Stomach smooth muscle (tissue), 2 donors: Measurements from ENCODE around the gene FAM9A.
"Not testable (repeated sequence)": the region's sequence is repeated elsewhere in the genome, so short reads cannot be mapped to it uniquely, and the experiment has no call there.

Experiments used
- H3K27ac ChIP-seq: one replicate; pipeline ENCODE4 v1.7.0; 2013; ENCODE audit warnings: mild to moderate bottlenecking, low read length, inconsistent platforms
- H3K27me3 ChIP-seq, 2 donors: one replicate each; pipeline ENCODE4 v1.7.0; 2013; ENCODE audit warnings: low read length in 2 of 2; ENCODE audit not compliant: insufficient read depth in 2 of 2, control insufficient read depth in 1 of 2
- H3K36me3 ChIP-seq, 2 donors: one replicate each; pipeline ENCODE4 v1.7.0; 2013; ENCODE audit warnings: low read length in 2 of 2; ENCODE audit not compliant: control insufficient read depth in 2 of 2, insufficient read depth in 2 of 2
- H3K4me1 ChIP-seq: one replicate; pipeline ENCODE4 v1.7.0; 2013; ENCODE audit warnings: low read length; ENCODE audit not compliant: control insufficient read depth, insufficient read depth
- H3K4me3 ChIP-seq, 2 donors: one replicate each; pipeline ENCODE4 v1.7.0; 2013; ENCODE audit warnings: low read length in 2 of 2
- H3K9ac ChIP-seq, 2 donors: one replicate each; pipeline ENCODE4 v1.7.0; 2013; ENCODE audit warnings: low read length in 2 of 2, mild to moderate bottlenecking in 1 of 2
- H3K9me3 ChIP-seq, 2 donors: one replicate each; pipeline ENCODE4 v1.7.0; 2013; ENCODE audit warnings: low read length in 2 of 2; ENCODE audit not compliant: control insufficient read depth in 2 of 2
- donor health status: healthy.
- donor health status: Pancreatic carcinoma.

FAM9A gene

DNA sequence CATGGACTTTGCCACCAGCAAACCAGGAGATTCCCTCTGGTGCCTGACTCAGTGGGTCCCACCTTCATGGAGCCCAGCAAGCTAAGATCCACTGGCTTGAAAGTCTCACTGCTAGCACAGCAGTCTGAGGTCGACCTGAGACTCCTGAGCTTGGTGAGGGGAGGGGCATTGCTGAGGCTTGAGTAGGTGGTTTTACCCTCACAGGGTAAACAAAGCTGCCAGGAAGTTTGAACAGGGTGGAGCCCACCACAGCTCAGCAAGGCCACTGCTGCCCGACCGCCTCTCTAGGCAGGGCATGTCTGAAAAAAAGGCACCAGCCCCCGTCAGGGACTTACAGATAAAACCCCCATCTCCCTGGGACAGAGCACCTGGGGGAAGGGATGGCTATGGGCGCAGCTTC, 28.1 kb downstream of the FAM9A start:
- H3K9me3 ChIP-seq = no peaks in the 10 kb centered on the region
- H3K9ac ChIP-seq = no peak overlapping the region
- H3K4me1 ChIP-seq = no peaks in the 10 kb centered on the region
- H3K27ac ChIP-seq = no peak overlapping the region
- no peak overlapping the region for H3K4me3 ChIP-seq
- no peaks in the 10 kb centered on the region for H3K36me3 ChIP-seq
- peaks cover 0 to 4% of the 10 kb centered on the region in 2 donors for H3K27me3 ChIP-seq

DNA sequence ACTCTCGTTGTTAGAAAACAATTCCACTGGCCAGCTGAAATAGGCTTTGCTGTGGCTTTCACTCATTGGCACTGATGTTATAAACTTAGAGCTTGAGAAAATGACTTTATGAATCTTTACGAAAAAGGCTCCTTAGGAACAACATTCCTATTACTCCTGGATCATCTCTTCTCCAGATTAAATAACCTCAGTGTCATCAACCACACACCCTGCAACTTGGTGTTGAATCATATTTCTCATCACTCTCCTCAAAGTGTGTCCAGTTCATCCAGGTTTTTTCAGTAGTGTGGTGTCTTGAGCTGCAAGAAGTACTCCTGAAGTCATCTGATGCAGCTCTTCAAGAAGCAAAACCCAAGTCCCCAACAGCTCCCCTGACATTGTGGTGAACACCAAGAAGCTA, 41.2 kb downstream of the FAM9A start:
- no peak overlapping the region for H3K9ac ChIP-seq
- no peaks in the 10 kb centered on the region for H3K9me3 ChIP-seq
- no peak overlapping the region for H3K27ac ChIP-seq
- H3K36me3 ChIP-seq = no peaks in the 10 kb centered on the region
- H3K27me3 ChIP-seq = peaks cover 0 to 2% of the 10 kb centered on the region in 2 donors
- no peak overlapping the region for H3K4me3 ChIP-seq
- no peaks in the 10 kb centered on the region for H3K4me1 ChIP-seq

DNA sequence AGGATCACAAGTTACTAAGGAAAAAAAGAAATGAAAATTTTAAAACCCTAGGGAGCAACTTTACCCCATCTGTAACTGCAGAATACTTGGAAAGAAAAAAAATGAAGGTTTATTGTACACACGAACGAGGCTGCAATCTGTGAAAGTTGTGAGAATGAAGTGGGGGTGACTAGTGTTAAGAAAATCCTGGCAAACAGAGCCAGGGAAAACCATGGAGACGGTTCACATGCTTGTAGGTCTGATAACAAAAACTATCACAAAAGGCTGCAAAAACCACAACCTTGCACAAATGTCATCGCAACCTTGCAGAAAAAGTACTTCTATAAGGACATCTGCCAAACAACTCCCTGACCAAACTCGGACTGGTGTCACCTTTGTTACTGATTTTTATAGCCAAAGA, 42.5 kb downstream of the FAM9A start:
- H3K9me3 ChIP-seq, H3K4me3 ChIP-seq, H3K9ac ChIP-seq, H3K27me3 ChIP-seq, H3K27ac ChIP-seq, H3K36me3 ChIP-seq, H3K4me1 ChIP-seq: not testable (repeated sequence)

DNA sequence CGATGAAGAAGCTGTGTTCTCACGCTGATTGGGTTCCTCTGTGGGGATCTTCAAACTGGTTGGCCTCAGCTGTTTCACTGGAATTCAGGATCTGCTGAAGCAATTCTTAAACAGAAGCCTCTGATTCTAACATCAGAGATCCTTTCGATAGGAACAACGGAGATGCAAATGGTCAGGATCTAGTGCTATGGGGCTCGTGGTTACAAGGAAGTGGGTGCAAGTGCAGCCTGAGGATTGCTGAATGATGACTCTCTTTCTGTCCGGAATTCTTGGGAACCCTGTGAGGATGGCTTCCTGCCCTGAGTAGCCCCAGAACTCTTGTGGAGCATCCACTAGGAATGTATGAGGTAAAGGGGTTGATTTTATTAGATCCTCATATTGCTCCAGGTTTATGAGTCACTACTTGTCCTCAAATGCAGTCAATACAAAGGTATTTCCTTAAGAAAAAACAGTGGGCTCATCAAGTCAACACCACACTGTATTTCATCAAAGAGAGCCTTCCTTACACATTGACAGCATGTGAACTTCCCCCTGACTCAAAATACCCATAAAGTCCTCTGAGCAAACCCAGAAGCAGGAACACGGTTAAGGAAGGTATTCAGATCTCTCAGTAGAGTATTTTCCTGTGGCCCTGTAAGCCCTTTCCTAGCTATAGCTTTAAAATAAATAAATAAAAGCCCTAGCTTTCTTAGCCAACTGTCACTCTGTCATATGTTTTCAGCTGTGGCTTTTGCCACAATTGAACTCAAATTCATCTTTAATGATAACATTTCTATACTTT, 43.4 kb downstream of the FAM9A start:
- H3K36me3 ChIP-seq, H3K9me3 ChIP-seq: not testable (repeated sequence)

DNA sequence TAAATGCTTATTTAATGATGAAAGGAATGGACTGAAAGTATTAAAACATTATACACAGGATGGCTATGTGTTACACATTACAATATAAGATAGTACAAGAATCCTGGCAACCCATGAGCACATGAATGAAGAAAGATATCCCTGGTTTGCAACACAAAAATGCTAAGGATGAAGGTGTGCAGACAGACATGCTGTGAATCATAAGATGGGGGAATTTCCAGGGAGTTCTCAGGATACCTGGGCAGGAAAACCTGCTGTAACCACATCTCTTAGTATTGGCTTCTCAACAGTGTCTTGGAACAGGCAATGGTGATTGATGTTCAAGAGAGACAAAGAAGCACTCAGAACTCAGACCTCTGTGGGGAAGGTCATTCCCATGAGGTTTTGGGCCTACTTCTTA, 45.4 kb downstream of the FAM9A start:
- Histone ChIP-seq H3K9ac (no peak overlapping the region), H3K4me3 (no peak overlapping the region), H3K27me3 (peaks cover 0 to 3% of the 10 kb centered on the region in 2 donors)

More for the DNA sequence above, 43.4 kb downstream of the FAM9A start:
- not testable (repeated sequence) for H3K4me3 ChIP-seq, H3K27me3 ChIP-seq, H3K27ac ChIP-seq, H3K9ac ChIP-seq, H3K4me1 ChIP-seq

DNA sequence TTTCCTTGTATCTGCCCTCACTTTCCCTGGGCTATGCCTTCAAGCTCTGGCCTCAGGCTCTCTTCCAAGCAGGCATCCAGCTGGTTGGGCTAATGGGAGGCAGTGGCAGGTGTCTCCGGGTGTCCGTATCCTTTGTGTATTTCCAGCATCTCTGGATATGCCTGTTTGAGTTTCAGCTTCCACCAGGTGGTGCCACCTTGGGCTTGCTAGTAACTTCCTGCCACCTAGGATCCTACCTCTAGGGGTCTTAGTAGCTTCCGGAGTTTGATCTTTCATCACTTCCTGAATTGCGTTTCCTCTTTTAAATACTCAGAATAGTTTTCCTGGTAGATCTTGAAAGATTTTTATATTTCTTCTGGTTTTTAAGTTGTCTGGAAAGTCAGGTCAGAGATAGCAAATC, 46.1 kb downstream of the FAM9A start:
- Histone ChIP-seq H3K9me3 (no peaks in the 10 kb centered on the region), H3K9ac (no peak overlapping the region), H3K27me3 (peaks cover 0 to 6% of the 10 kb centered on the region in 2 donors), H3K4me1 (no peaks in the 10 kb centered on the region), H3K36me3 (no peaks in the 10 kb centered on the region), H3K4me3 (no peak overlapping the region), H3K27ac (no peak overlapping the region)

More for the DNA sequence above, 45.4 kb downstream of the FAM9A start:
- Histone ChIP-seq H3K36me3 (no peaks in the 10 kb centered on the region), H3K27ac (no peak overlapping the region), H3K4me1 (no peaks in the 10 kb centered on the region), H3K9me3 (no peaks in the 10 kb centered on the region)

DNA sequence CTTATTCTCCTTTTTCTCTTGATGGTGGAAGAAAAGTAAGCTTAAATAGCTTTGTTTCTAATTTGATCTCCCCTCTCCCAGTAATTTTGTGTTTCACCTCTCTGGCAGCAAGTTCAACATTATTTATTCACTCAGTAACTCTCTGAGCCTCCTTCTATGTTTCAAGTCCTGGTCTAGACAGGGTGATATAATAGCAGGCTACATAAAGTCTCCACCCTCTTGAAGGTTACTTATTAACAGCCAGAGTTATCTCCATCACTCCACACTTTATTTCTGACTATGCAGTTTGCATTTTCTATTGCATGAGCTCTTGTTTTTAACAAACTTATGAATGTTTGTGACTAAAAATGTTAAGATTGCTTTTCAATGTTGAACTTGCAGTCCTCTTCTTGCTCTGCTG, 51.5 kb downstream of the FAM9A start:
- Histone ChIP-seq H3K4me1 (no peaks in the 10 kb centered on the region), H3K27ac (no peak overlapping the region), H3K9me3 (no peaks in the 10 kb centered on the region), H3K4me3 (no peak overlapping the region), H3K27me3 (peaks cover 0 to 4% of the 10 kb centered on the region in 2 donors), H3K9ac (no peak overlapping the region), H3K36me3 (no peaks in the 10 kb centered on the region)

DNA sequence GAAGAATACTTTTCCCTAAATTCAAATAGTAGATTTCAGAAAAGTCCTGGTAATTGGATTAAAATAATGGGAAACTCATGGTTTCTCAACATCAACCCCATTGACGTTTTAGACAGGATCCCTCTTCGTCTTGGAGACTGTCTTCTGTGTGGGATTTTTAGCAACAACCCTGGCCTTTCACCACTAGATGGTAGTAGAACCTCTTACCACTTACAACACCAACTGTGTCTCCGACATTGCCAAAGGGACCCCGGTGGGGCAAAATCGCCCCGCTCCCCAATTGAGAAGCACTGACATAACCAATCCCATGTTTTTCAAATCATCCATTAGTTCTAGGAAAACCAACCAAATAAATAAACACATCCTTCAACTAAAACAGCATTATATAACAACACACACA, 52.3 kb downstream of the FAM9A start:
- H3K9me3 ChIP-seq = no peaks in the 10 kb centered on the region
- H3K4me1 ChIP-seq = no peaks in the 10 kb centered on the region
- peaks cover 0 to 4% of the 10 kb centered on the region in 2 donors for H3K27me3 ChIP-seq
- H3K4me3 ChIP-seq = no peak overlapping the region
- no peak overlapping the region for H3K9ac ChIP-seq
- H3K36me3 ChIP-seq = no peaks in the 10 kb centered on the region
- H3K27ac ChIP-seq = no peak overlapping the region

DNA sequence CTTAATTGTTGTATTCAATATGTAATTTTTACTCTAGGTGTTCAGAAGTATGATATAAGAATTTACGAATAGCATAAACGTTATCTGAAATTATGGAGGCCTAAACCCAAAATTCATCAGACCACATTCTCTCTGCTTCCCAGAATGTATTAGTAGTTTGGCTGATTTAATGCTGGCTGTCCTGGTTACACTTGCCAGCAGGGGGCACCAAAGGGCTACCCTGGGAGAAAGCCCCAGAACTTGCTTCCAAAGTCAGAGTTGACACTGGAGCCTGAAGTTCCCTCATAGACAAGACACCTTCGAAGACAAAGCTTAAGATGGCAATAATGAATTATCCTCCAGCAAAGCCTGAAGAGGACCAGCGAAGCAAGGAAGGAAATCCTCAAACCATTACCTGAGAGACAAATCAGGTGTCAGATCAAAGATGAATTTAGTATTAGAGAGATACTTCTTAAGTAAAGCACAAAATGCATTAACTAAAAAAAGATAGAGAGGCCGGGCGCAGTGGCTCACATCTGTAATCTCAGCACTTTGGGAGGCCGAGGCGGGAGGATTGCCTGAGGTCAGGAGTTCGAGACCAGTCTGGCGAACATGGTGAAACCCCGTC, 58.0 kb downstream of the FAM9A start:
- no peaks in the 10 kb centered on the region for H3K4me1 ChIP-seq

DNA sequence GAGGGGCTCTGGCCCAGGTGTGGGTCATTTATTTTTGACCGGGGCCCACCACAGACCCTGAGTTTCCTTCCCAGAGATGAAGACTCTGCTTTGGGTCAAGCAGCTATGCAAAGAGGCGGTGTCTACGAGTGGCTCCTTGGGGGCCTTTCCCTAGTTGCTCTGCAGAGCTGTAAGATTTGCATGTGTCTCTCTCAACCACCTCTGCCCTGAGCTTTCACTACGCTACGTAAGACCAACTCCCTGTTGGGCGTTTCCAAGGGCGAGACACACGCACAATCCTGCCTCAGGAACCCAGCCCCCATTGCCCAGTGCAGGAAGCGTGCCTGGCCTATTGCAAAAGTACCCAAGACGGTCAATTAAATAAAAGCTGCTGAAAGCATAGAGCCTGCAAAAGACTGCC, 59.2 kb downstream of the FAM9A start:
- no peaks in the 10 kb centered on the region for H3K9me3 ChIP-seq
- H3K27ac ChIP-seq = no peak overlapping the region
- H3K4me1 ChIP-seq = no peaks in the 10 kb centered on the region
- no peak overlapping the region for H3K9ac ChIP-seq
- H3K27me3 ChIP-seq = peaks cover 0 to 3% of the 10 kb centered on the region in 2 donors
- no peaks in the 10 kb centered on the region for H3K36me3 ChIP-seq
- no peak overlapping the region for H3K4me3 ChIP-seq

More for the DNA sequence above, 58.0 kb downstream of the FAM9A start:
- no peaks in the 10 kb centered on the region for H3K36me3 ChIP-seq
- H3K27me3 ChIP-seq = peaks cover 0 to 3% of the 10 kb centered on the region in 2 donors
- H3K9me3 ChIP-seq = no peaks in the 10 kb centered on the region
- H3K9ac ChIP-seq = no peak overlapping the region
- no peak overlapping the region for H3K4me3 ChIP-seq
- no peak overlapping the region for H3K27ac ChIP-seq
